Ishikawa (cell line): ENCODE data around the gene ANO9.

ENCODE experiments used
- CEBPB ChIP-seq: IDR thresholded peaks from 2 replicates; pipeline ENCODE4 v1.6.1; 2012
- CREB1 ChIP-seq: IDR thresholded peaks from 2 replicates; pipeline ENCODE4 v1.6.1; 2012; ENCODE audit warnings: low read depth
- EP300 ChIP-seq: IDR thresholded peaks from 2 replicates; pipeline ENCODE4 v1.6.1; 2012; ENCODE audit warnings: borderline replicate concordance
- FOXM1 ChIP-seq: IDR thresholded peaks from 2 replicates; pipeline ENCODE4 v1.6.1; 2012; ENCODE audit warnings: low read depth, borderline replicate concordance
- NFIC ChIP-seq: IDR thresholded peaks from 2 replicates; pipeline ENCODE4 v1.6.1; 2012
- RAD21 ChIP-seq: IDR thresholded peaks from 2 replicates; pipeline ENCODE4 v1.6.1; 2012; ENCODE audit warnings: low read depth
- TEAD4 ChIP-seq: IDR thresholded peaks from 2 replicates; pipeline ENCODE4 v1.6.1; 2012
- YY1 ChIP-seq: IDR thresholded peaks from 2 replicates; pipeline ENCODE4 v1.6.1; 2012; ENCODE audit warnings: low read depth
- ZBTB7A ChIP-seq: IDR thresholded peaks from 2 replicates; pipeline ENCODE4 v1.6.1; 2012; ENCODE audit warnings: low read depth
- TF ChIP-seq, protein P1 (sequence below): IDR thresholded peaks from 2 replicates; pipeline ENCODE4 v1.6.1; 2012
- TF ChIP-seq, protein P2 (sequence below): IDR thresholded peaks from 2 replicates; pipeline ENCODE4 v1.6.1; 2012; ENCODE audit warnings: low read depth, mild to moderate bottlenecking

DNA sequence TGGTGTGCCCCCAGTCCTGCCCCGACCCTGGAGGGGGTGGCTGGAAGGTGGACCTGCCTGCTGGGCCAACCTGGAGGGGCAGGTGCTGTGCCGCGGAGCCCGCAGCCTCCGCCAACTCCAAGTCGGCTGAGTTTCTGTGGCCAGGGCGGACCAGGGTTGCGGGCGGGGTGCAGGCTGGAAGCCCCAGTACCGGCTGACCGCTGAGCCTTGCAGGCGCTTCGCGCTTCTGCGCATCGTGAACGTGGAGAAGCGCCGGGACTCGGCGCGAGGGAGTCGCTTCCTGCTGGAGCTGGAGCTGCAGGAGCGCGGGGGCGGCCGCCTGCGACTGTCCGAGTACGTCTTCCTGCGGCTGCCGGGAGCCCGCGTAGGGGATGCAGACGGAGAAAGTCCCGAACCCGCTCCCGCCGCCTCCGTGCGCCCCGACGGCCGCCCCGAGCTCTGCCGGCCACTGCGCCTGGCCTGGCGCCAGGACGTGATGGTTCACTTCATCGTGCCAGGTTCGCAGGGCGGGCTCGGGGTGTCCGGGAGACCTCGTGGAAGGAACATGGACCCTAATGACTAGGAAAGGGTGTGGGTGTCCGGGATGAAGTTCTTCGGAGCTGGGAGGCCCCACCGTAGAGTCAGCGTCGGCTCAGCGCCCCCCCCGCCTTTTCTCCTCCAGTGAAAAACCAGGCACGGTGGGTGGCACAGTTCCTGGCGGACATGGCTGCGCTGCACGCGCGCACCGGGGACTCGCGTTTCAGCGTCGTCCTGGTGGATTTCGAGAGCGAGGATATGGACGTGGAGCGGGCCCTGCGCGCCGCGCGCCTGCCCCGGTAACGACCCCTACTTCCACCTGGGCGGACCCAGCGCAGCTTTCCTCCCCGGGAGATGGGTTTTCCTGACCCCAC is 62.4 kb downstream of the ANO9 start:
- TF ChIP-seq FOXM1 (no peak), TEAD4 (no peak), YY1 (no peak), CREB1 (no peak), RAD21 (no peak), ZBTB7A (no peak), NFIC (no peak), EP300 (no peak), CEBPB (no peak)
- TF ChIP-seq, protein P1, sequence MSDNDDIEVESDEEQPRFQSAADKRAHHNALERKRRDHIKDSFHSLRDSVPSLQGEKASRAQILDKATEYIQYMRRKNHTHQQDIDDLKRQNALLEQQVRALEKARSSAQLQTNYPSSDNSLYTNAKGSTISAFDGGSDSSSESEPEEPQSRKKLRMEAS, result no peak
- TF ChIP-seq, protein P2, sequence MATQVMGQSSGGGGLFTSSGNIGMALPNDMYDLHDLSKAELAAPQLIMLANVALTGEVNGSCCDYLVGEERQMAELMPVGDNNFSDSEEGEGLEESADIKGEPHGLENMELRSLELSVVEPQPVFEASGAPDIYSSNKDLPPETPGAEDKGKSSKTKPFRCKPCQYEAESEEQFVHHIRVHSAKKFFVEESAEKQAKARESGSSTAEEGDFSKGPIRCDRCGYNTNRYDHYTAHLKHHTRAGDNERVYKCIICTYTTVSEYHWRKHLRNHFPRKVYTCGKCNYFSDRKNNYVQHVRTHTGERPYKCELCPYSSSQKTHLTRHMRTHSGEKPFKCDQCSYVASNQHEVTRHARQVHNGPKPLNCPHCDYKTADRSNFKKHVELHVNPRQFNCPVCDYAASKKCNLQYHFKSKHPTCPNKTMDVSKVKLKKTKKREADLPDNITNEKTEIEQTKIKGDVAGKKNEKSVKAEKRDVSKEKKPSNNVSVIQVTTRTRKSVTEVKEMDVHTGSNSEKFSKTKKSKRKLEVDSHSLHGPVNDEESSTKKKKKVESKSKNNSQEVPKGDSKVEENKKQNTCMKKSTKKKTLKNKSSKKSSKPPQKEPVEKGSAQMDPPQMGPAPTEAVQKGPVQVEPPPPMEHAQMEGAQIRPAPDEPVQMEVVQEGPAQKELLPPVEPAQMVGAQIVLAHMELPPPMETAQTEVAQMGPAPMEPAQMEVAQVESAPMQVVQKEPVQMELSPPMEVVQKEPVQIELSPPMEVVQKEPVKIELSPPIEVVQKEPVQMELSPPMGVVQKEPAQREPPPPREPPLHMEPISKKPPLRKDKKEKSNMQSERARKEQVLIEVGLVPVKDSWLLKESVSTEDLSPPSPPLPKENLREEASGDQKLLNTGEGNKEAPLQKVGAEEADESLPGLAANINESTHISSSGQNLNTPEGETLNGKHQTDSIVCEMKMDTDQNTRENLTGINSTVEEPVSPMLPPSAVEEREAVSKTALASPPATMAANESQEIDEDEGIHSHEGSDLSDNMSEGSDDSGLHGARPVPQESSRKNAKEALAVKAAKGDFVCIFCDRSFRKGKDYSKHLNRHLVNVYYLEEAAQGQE, result no peak
